ENCODE data around the gene SMS.

SMS gene

GRCh38 chrX:22043872-22044271 lies 103.4 kb downstream of the SMS start:
- no peak for DNase-seq
